T-helper 1 cell (primary cell): ENCODE measurements around the gene COMT.
"Not testable (repeated sequence)": the region's sequence is repeated elsewhere in the genome, so short reads cannot be mapped to it uniquely, and the experiment has no call there.

Experiments used
- DNase-seq, 5 donors: peaks; one replicate each; pipeline ENCODE4 v3.0.0-alpha.2; 2012 to 2020

COMT gene

DNA sequence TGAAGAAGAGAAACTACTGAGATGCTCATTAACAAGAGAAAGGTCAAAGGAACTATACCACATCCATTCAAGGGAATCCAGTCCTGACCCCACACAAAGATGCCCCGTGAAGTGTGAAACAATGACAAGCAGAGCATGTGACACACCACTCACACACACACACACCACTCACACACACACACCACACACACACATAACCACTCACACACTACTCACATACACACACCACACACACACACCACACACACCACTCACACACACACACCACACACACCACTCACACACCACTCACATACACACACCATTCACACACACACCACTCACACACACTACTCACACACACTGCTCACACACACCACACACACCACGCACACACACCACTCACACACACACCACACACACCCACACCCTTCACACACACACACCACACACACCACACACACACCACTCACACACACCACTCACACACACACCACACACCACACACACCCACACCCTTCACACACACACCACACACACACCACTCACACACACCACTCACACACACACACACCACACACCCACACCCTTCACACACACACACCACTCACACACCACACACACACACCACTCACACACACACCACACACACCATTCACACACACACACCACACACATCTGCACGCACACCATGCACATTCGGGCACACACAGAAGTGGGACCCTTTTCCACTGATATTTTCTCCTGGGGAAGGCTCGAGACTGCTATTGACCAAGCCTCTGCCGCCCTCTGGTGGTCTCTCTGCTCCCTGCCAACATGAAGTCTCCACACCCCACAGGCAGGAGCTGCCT lies 32.0 kb upstream of the COMT start:
- DNase-seq: peak; percentile 57 to 83 (median 71)

DNA sequence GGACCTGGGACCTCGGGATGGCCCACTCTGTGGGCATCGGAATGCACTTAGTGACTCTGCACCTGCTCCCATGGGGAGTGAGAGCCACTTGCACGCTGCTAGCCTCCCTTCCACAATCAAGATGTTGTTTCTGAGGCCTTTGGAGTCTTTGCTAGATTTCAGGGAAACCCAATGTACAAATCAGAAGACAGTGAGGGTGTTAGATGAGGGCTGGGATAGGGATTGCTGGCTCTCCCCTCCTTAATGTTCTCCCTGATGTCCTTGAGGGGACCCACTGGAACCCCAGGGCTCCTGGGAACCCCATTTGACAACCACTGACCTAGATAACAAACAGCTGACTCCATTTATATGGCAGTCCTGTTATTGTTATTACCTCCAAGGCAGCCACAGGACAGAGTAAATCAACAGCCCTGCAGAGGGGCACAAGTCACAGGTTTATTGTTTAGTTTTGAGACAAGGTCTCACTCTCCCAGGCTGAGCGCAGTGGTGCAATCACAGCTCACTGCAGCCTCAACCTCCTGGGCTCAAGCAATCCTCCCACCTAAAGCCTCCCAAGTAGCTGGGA lies 31.3 kb upstream of the COMT start:
- no peak for DNase-seq

DNA sequence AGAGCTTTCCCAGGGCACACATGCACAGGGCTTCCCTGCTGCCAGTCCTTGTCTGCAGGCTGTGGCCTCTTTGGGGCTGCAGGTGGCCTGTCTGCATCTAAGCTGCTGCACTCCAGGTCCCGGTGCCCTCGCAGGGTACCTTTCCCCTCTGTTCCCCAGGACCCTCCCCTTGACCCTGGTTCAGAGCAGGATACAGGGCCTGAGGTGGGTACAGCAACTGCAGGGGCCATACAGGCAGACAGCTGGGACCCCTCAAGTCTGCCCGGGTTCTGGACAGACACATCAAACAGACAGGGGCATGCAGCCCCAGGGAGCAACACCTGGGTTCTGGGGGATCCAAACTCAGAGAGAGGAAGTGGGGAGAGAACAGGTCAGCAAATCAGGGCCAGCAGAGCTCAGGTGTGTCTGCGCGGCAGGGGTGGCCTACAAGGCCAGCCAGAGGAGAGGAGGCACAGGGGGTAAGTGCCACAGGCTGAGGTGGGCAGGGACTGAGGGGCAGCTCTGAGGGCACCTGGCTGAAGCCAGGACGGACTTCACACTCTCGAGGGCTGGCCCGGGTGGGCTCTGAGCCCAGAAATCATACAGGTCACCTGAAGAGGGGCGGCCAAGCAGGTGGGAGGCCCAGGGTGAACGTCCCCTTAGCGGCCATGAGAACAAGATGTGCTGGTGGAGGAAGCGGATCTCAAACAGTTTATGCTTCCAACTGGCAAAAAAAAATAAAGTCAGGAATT lies 29.9 kb upstream of the COMT start:
- no peak for DNase-seq

DNA sequence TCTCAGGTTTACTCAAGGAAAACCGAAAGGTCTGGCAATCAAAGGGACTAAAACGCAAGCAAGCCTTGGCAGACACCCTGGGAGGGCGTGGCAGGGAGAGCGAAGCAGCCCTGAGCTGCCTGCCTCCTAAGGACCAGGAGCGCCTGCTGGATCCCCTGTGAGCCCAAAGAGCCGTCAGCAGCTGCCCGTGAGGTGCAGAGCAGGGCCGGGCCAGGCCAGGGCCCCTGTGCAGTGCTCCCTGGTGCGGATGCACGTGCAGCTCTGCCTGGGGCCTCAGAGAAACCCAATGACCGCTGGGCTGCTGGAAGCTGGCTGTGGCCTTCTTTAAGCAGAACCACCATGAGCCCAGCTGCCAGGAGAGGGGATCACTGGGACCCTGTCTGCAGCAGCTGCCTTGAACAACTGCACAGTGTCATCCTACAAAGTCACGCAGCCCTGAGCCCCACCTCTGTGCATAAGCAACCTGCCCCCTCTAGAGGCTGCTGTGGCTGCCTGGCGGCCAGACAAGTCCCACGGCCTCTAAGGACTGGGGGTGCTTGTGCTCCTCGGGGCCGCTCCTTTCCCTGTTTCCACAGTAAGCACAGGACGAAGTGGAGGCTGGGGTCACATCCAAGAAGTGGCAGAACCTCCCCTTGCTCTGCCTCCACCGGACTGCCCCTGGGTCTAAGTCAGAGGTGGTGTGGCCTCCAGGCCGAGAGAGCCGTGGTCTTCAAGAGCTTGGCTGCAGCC lies 29.1 kb upstream of the COMT start:
- DNase-seq: no peak

DNA sequence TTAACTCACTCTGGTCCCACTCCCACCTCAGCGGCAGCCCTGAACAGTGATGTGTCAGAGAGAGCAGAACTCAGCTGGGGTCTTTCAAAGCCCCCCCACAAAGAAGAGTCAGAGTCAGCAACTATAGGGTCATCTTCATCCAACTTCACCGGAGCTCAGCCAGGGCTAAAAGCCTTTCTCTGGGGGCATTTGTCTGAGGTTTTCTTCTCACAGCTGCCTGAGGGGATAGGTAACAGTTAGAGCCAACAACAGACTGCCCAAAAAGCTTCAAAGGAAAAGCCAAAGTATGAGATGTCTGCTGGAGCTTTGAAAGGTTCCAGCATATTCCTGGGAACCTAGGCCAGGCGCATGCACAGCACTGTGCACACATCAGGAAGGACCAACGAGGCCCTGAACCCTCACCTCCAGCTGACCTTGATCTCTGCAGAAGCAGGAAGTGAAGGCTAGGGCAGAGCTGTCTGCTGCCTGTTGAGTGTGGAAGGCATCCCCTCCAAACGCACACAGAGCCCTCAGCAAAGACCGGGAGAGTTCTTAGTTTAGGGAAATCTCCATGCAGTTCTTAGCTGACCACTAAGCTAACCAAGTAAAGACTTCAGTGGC lies 28.1 kb upstream of the COMT start:
- no peak for DNase-seq

DNA sequence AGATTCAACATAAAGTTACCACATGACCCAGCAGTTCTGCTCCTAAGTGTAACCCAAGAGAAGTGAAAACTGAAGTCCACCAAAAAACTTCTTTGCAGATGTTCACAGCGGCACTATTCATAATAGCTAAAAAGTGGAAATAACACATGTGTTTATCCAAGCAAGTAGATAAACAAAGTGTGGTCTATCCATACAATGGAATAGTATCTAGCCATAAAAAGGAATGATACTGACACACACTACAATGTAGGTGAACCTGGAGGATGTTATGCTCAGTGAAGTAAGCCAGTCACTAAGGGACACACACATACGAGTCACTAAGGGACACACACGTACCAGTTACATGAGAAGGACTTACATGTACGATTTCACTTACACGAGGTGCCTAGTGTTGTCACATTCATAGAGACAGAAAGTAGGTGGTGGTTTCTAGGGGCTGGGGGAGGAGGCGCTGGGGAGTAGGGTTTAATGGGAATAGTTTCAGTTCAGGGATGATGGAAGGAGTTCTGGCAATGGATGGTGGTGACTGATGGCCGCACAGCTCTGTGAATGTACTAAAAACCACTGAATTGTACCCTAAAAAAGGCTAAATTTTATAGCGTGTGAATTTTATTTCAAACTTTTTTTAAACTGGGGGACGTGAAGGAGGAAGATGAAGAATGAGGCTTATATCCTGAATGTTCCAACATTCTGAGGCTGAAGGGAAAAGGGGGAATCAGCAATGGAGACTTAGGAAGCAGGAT lies 27.2 kb upstream of the COMT start:
- no peak for DNase-seq

DNA sequence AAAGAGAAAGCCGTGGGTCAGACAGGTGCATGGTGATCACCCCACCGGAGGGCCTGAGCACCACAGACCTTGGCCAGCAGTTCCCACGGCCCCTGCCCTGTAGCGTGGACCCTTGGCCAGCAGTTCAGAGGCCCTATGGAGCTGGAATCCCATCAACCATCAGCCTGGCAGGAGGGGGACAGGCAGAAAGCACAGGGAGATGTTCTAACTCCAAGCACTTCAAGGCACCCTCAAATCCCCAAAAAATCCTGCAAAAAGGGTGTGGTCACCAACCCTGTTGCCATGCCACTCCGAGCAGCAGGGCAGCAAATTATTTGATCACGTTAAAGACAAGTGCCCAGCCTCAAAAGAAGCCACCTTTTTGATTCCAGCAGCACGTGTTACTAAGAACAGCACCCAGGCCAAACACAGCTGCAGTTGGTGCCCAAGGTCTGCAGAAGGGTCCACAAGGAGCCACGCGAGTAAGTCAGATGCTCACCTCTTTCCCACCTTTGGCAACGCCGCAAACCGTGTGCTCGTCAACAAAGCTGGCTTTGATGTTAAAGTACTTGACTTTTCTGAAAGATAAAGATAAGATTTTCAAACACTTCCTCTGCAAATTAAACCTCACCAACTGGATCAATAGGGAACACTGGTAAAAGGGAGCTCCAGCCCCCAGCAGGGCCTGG lies 26.2 kb upstream of the COMT start:
- no peak for DNase-seq

DNA sequence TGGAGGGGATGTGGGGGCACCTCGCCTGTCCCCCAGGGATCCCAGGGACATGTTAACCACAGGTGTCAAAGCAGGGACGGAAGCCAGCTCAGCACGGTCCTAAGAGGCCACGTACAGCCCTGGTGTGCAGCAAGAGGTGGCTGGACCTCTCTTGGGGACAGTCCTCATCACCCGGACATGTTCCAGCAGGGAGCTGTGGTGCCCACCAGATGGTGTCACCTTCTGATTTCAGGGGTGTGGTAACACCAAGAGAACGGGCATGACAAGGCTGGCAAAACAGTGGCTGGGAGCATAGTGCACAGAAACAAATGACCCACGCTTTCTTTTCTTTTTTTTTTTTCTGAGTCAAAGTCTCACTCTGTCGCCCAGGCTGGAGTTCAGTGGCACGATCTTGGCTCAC lies 25.6 kb upstream of the COMT start:
- no peak for DNase-seq

DNA sequence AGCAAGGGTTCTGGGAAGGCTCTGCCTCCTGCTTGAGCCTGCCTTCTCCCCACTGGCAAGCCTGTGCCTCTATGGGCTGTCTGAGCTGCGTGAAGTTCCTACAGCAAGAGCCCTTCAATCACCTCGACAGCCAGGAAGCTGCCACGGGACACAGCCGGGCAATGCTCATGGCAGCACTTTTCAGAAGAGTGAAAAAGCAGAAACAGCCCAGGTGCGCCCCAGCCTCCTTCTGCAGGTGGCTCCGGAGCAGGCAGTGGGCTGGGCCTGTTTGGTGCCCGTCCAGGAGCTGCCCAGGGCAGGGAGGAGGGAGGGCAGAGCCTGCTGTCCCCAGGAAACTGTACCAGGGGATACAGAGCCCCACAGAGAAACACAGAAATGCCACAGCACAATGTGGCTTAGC lies 24.6 kb upstream of the COMT start:
- no peak for DNase-seq

DNA sequence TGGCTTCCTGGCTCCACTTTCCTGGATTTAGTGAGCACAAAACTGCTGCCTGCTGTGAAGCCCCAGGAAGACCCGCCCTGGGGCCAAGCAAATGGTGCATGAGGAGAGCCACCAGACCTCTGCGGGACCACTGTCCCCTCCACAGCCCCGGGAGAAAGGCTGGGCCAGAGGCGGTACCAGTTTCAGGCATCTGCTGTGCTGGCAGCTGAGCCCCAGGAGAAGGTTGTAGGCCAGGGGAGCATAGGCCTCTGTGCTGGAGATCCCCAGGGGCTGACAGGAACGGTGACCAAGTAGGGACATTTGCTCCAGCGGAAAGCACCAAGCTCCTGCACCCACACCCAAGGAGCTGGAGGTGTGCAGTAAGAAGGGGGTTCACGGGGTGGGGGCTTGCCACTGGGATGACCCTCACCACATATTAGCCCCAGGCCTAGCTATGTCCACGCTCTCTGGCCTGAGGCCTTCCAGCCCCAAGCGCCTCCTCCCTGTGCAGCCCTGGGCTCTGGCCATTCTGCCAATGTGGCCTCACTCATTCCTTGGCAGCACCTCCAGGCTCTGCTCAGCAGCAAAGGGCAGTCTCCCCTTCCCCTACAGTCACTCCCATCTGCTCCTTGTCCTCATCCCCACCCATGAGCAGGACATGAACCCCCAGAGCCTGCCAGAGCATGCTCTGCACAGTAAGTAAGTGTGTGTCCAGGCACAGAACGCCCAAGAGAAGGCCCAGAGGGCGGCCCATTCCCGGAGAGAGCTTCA lies 24.0 kb upstream of the COMT start:
- no peak for DNase-seq

DNA sequence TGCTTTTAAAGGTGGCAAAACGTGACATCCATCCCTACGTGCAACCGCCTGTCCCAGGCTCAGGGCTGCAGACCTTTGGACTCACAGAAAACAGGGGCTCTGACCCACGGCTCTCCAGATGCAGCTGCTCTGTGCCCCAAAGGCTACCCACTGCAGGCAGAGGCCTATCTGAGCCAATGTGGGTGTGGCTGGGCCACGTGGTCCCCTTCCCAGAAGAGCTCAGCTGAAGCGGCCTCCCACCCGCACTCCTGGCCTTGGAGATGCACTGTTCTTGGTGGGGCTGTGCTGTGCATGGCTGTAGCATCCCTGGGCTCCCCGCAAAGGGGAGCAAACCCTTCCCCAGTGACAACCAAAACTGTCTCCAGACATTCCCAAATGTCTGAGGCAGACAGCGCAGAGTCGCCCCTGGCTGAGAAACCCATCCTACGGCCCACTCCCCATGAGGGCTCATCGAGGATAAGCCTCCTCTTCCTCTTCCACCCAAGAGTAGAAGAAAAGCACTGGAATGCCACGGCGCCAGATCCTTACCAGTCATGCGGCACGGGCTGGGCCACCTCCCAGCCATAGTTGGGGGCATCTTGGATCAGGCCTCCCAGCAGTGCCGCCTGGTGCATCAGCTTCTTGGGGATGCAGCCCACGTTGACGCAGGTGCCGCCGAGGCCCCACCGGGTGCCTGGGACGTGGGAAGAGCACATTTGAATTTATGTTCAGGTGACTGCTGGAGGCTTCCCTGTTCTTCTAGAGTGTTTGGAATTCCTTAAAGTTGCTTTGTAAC lies 23.1 kb upstream of the COMT start:
- DNase-seq: no peak

DNA sequence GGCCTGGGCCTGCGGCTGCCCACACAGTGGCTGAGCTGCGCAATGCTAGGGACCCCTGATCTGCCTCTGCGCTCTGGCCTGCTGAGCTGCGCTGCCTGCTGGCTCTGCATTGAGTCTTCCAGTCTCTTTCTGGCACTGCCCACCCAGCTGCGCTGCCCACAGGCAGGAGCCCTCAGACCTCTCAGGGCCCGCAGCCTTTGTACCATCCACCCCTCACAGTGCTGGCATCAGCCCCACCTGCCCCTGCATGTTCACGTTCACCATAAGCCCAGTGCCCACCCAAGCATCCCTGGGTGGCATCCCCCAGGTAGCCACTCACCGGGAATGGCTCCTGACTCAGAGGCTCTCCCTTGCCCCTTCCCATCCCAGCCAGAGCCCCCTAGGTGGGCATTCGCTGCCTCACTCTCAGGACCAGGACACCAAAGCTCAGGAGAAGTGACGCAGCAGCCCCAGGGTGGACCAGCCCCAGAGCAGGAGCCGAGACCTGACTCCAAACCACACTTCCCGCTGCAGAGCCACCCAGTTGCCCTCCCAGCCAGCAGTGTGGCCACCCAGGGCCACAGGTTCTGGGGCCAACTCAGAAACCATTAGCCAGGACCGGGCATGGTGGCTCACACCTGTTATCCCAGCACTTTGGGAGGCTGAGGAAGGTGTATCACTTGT lies 21.7 kb upstream of the COMT start:
- DNase-seq: no peak

DNA sequence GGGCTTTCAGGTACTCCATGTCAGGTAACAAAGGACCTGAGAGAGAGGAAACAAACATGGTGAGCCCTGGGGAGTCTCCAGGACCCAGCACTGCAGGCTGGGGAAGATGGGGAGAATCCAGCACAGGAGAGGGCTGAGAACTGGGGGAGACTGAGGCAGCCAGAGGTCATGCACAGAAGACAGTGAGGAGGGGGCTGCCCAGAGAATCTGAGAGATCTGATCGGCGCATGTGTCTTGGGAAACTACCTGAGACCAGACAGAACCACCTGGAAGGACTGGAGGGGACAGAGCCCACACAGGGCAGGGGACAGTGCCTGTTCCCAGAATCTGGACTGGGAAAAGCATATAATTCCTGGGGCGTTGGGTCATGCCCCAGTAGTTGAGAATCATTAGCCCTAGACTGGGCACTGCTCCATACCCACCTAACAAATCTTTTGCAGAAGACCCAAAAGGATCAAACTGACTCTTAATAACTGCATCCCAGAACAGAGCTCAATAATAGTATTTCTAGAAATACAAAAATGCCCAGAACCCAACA lies 20.0 kb upstream of the COMT start:
- DNase-seq: no peak

DNA sequence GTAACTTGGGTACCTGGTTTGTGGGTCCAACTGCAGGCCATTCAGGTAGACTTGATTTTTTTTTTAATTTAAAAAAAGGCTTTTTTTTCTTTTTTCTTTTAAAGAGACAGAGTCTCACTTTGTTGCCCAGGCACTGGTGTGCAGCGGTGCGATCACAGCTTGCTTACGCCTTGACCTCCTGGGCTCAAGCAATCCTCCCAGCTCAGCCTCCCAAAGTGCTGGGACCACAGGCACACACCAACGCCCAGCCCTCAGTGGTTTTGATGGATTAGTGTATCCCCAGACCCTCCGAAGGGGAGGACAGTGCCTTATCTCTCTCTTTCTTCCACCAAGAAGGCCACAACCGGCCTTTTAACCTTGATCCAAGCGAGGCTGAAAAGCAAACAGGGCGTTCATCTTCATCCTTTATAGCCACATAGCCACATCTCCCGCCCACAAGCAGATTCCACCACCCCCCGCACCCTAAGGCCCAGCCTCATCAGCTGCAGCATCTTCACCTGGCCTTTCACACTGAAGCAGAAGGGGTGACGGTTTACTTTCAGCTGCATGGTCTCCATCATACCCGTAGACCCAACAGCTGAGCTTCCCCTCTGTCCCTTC lies 17.6 kb upstream of the COMT start:
- DNase-seq: no peak

DNA sequence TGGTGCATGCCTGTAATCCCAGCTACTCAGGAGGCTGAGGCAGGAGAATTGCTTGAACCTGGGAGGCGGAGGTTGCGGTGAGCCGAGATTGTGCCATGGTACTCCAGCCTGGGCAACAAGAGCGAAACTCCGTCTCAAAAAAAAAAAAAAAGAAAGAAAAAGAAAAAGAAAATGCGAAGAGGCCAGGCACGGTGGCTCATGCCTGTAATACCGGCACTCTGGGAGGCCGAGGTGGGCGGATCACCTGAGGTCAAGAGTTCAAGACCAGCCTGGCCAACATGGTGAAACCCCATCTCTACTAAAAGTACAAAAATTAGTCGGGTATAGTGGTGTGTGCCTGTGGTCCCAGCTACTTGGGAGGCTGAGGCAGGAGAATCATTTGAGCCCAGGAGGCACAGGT lies 15.5 kb upstream of the COMT start:
- DNase-seq: not testable (repeated sequence)

DNA sequence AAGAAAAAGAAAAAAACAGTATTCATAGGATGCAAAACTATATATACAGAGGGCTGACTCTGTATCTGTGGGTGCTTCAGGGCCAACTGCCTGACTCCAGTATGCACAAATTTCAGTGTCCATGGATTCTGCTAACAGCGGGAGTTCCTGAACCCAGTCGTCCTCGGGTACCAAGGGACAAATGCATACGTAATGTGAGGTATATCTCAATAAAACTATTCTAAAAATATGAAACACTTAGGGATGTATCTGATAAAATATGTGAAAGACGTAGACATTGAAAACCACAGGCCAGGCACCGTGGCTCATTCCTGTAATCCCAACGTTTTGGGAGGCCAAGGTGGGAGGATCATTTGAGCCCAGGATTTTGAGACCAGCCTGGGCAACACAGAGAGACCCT lies 13.9 kb upstream of the COMT start:
- no peak for DNase-seq

DNA sequence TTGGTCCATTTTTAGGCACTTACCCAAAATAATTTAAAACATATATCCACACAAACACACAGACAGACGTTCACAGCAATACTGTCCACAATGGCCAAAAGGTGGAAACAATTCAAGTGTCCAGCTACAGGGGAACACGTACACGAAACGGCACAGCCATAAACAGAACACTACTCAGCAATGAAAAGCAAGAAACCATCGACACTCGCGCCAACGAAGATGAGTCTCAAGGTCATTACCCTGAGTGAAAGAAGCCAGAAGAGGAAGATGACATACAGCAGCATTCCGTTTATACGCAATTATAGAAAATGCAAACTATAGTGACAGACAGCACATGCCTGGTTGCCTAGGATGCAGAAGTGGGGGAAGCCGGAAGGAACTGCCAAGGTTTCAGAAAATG lies 13.4 kb upstream of the COMT start:
- DNase-seq: no peak
